Smooth muscle cell of the brain vasculature (primary cell): ENCODE measurements around the gene TBC1D22A.

Experiments used
- DNase-seq: peaks from one replicate; pipeline ENCODE4 v3.0.0-alpha.2; 2012; ENCODE audit warnings: low read depth, low spot score

Gene TBC1D22A

DNA sequence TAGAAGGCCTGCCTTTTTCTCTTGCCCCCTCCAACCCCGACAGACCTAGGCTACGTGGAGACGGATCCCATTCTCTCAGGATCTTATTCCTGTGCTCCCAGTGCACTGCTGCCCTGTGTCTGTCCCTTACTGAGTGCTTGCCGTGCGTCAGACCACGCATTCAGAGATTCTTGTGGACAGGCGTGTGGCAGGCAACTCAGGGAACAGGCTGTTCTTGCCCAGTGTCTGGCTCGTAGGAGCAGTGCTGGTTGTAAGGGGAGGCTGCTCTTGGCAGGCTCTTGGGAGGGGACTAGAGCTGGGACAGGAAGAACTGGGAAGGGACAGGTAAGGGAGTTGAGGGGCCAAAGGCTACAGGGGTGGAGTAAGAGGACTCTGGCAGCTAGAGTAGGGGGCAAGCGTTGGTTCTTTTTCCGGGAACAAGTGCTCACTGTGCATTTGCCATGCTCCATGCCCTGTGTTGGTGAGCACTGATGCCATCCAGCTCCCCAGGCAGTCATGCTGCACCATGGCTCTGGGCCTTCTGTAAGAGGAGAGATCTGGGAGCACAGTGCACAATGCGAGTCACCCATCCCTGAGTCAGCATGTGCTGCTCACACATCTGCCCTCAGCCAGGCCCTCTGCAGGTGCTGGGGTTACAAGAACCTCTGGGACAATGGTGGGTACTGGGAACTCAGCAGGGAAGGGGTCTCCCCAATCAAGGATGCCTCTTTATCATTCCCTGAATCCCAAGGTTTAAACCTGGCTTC lies 119.1 kb downstream of the TBC1D22A start:
- no peak for DNase-seq

DNA sequence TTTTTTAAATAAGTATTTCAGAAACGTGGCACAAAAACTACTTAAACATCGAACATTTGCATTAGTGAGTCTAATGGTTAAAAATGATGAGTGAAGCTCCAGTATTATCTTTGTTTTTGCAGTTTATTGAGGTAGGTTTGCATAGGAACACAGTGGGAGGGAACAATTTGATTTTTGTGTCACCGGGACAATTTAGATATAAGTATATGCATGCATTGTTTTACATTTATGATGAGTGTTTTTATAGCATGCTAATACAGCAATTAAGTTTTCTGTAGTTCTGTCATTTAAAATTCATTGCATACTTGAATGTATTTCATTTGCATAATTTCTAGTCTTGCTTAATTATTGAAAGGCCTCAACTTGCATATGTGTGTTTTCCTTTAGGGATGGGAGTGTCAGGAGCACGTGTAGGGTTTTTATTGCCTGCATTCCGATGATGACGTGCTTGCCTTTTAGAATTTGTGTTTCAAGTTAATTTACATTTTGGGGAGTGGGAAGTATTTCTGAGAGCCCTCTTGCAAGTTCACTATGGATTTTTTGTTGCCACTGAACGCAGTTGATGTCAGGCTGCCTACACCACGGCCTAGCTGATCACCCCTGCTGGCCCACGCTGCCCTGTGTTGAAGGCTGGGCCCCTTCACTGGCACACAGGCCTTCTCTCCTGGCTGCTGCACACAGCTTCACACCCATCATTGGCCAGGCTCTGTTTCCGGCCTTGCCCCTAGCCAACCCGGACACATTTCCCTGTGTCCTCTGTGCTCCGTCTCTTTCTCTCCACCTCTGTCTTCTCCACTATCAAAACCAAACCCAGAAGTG lies 120.9 kb downstream of the TBC1D22A start:
- DNase-seq, result no peak

DNA sequence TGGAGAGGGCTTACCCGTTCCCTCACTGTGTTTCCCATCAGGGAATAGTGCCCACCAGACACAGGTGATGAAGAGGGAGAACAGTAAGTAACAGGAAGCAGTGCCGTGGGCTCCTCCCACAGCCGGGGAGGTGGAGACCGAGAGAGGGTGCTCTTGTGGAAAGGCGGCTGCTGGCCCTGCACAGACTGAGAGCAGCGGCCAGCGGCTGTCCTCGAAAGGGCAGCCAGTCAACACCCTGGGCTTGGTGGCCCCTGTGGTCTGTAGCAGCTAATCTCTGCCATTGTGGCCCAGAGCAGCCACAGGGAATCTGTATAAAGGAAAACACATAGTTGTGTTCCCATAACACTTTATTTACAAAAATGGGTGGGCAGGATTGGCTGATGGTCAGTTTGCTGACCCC lies 121.9 kb downstream of the TBC1D22A start:
- no peak for DNase-seq

DNA sequence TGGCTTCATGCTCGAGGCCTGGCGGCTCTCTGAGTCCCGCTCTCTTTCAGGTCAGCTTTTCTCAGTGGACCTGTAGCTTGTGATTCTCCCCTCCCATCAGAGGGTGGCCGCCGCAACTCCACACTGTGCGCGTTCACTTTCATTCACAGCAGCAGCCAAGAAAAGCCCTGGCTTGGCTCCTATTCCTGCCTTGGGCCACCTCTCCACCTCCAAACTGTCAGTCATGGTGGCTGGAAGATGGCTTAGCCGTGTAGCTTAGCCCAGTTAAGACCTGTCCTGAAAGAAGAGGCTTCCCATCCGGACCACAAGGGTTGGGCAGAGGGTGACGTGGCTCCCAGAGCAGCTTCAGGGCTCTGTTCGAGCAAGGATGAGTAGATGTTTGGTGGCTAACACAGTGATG lies 125.5 kb downstream of the TBC1D22A start:
- no peak for DNase-seq

DNA sequence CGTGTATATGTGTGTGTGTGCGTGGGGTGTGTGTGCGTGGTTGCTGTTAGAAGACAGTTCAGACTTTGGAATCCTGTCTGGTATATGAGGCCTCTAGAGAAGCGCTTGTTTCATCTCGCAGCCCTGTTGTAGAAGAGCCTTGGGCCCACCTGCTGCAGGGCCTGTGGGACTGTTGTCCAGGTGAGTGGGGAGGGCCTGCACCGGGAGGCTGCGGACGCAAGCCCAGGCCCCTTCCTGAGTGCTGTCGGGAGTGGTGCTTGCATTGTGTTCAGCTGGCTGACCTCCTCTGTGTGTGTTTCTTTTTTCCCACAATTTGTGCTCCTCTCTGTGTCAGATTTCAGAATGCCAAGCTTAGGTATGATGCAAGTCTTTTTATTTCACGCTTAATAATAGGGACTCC lies 128.4 kb downstream of the TBC1D22A start:
- no peak for DNase-seq

DNA sequence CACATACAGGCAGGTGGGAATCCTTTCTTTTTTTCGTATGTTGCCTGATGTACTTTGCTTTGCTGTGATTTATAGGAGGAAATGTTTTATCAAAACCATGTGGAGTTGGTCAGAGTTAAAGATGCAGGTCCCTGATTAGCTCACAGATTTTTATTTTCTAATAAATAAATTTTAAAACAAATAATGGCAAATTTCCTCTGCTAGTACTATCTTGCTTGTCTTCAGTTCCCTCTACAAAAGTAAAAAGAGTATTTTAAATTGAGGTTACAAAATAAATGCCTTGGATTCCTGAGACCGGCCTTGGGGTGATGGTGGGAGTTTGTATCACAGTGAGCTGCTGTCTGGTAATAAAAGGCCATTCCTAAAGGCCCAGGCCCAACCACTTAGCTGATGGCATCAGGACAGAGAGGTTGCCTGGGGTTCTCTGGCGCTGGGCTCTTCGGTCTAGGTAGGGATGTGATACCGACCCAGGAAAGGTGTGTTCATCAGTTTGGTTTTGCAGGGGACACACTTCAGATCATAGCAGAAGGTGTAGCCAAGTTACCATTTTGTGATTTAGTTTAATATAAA lies 129.0 kb downstream of the TBC1D22A start:
- DNase-seq, result no peak

DNA sequence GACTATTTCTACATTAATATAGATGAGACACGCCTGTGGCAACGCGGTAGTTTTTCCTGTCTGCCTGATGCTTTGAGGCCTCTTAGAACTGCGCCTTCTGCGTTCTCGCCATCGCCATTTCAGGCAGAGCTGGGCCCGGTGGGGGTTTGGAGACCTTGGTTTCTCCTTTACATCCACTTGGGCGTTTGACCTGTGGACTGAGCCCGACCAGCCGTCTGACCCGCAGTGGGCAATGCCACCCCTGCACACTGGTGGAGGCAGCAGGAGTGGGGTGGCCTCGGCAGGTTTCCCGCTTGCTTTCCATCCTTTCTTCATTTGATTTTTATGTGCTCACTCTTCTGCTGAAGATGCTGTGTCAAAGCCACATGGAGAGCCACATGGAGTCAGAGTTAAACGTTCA lies 130.4 kb downstream of the TBC1D22A start:
- DNase-seq, result no peak

DNA sequence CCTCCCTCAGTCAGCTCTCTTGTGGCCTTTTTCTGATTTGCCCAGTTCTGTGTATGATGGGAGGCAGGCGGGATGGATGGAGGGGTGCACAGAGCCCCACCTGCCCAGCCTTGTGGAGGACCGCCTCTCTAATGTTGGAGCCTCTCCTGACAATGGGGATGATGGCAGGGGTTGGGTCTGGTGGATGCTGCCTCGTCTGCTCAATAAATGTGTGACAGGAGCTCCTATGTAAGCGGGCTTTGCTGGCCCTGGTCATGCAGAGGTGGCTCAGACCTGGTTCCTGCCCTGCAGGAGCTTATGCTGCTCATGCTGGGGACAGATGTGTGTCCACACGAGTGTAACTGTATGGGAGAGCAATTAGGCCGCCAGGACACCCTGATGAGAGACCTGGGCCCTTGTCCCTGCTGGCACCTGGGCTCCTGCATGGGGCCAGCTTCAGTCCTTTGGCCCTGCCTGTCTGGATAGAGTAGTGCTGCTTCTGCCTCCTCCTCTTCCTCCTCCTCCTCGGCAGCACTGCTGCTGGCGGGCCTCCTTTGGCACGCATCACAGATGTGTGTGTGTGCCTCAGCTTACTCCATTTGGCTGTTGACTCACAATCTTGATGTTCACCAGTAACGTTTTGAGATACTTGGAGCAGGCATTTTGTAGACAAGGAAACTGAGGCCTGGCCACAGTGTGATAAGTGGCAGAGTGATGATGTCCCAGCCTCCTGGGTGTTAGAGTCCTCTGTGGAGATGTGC lies 131.0 kb downstream of the TBC1D22A start:
- DNase-seq, result no peak

DNA sequence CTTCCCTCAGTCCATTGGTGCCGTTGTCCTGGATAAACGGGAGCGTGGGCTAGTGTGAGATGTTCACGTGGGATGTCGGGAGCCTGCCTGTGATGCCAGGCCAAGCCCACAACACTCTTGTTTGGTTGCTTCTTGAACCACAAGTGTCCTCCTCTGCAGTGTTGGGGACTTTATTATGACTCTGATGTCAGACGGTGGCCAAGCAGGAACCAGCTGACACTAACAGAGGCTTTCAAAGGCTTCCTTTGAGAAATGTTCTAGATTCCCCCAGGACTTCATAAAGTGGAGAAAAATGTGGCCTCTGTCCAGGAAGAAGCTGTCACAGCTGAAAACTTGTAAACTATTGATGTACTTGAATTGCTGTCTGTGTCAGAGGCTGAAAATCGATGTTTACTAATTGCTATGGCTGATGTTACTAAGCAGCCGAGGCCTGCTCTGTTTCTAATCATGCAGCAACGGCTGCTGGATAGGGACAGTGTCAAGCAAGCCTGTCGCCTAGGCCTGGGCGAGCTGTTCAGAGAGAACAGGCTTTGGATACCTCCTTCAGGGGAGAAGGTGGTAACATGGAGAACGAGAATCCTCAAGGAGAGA lies 131.7 kb downstream of the TBC1D22A start:
- DNase-seq, result no peak

DNA sequence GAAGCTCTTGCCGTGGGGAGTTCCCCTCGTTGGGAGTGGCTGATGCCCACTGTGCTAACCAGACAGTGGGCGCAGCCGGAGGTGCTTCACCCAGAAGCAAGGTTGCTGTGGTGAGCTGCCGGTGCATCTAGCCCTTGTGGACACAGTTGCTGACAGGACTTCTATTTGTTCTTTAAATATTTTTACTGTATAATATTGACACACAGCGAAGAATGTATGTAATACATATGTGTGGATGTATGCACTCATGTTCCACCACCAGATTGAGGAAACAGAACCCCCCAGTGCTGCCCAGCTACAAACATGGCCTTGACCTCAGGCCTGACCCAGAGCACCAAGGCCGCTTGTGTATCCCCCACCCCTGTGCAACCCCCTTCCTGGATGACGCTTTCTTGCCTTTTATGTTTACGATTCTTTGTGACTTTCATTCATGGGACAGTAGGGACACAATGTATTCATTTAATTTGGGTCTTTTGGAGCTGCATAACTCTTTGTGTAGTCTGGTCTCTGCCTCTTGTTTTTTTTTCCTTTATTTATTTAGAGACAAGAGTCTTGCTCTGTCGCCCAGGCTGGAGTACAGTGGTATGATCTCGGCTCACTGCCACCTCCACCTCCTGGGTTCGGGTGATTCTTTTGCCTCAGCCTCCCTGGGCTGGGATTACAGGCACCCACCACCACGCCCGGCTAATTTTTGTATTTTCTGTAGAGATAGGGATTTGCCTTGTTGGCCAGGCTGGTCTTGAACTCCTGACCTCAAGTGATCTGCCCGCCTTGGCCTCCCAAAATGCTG lies 132.6 kb downstream of the TBC1D22A start:
- DNase-seq, result no peak

DNA sequence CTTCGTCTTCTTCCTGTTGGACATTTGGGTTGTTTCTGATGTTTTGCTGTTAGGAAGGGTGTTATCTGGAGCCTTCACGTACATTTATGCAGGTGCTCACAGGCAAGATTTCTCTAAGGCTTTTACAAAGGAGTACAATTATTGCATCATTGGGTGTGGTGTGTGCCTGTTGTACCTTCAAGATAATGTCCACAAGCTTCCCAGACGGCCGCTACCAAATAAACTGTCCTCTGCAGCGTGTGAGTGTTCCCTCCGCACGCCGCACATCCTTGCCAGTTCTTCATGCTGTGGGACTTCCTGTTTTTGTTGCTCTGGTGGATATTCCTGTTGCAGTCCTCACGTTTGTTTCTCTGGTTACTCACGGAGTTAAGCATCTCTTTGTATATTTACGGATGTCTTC lies 133.3 kb downstream of the TBC1D22A start:
- peak; percentile 13 for DNase-seq

DNA sequence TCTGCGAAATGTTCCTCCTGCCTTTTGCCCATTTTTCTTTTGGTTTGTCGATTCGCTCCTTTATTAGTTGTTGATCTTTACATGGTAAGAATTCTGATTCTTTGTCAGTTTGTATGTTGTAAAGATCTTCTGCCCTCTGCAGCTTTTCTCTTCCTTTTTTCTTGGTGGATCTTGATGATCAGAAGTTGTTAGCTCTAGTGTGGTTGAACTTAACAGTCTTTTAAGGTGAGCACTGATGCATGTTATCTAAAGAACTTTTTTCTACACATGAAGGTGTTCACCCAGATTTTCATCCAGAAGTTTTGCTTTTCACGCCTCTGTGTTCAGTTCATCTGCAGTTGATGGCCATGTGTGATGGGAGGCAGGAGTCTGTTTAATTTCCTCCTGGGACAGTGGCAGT lies 133.7 kb downstream of the TBC1D22A start:
- DNase-seq, result no peak

DNA sequence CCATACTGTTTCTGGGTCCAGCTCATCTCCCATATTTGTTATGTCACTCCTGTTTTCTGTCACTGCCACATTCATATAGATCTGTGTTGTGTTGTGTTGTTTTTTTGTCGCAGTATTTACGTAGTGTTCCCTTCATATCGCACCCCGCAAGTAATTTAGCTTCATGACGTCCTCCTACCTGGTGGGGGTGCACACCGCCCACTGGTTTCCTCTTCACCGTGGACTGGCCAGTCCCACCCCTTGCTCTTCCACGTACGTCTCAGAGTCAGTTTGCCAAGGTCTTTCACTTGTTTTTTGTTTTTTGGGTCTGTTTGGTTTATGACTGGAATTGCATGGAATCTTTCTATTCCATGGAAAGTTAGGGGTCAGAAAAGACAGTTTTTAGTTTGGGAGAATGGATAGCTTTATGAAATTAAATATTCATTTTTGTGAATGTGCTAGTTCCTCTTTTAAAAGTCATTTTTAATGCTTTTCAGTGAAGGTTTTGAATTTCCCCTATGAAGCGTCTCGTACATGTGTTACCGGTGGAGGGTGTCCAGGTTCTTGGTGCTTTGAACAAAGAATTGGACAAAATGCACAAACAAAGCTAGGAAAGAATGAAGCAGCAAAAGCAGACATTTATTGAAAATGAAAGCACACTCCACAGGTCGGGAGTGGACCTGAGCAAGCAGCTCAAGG lies 134.3 kb downstream of the TBC1D22A start:
- no peak for DNase-seq

DNA sequence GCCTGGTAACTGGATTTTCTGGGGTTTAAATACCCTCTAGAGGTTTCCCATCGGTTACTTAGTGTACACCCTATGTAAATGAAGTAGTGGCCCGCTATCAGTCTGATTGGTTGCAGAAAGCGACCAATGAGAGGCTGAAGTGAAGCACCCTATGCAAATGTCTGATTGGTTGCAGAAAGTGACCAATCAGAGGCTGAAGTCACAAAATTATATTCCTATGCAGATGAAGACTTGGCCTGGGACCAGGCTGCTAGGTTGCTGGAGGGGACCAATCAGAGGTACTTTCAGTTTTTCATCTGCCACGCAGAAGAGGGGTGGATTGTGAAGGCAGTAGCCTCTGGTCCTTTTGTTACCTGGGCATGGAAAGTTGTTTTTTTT lies 134.8 kb downstream of the TBC1D22A start:
- no peak for DNase-seq

DNA sequence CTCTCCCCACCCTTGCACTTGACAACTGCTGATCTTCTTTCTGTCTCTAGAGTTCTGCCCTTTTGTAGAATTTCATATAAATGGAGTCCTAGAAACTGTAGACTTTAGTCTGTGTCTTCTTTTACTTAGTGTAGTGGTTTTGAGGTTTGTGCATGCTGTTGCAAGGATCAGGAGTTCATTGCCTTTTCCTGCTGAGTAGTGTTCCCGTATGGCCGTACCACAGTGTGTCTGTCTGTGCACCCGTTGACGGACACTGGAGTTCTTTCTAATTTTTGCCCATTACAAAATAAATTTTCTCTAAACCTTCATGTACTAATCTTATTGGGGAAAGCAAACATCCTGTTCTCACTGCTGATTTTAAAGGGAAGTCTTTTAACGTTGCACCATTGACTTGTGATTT lies 138.1 kb downstream of the TBC1D22A start:
- DNase-seq, result peak; percentile 6

DNA sequence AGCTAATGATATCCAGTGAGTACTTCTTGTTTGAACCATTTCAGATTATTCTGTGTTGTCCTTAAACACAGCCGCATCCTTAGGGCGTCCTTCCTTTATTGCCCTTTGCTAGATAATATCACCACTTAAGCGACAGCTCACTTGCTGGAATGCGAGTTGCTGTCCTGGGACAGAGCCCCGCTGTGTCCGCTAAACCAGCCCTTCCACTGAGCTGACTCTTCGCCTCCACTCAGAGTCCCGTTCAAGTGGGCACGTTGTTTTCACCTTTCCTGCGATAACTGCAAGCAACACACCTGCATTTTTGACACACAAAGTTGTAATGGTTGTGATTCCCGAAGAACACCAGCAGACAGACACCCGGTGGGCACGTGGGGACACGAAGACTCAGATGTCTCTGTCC lies 140.0 kb downstream of the TBC1D22A start:
- no peak for DNase-seq

DNA sequence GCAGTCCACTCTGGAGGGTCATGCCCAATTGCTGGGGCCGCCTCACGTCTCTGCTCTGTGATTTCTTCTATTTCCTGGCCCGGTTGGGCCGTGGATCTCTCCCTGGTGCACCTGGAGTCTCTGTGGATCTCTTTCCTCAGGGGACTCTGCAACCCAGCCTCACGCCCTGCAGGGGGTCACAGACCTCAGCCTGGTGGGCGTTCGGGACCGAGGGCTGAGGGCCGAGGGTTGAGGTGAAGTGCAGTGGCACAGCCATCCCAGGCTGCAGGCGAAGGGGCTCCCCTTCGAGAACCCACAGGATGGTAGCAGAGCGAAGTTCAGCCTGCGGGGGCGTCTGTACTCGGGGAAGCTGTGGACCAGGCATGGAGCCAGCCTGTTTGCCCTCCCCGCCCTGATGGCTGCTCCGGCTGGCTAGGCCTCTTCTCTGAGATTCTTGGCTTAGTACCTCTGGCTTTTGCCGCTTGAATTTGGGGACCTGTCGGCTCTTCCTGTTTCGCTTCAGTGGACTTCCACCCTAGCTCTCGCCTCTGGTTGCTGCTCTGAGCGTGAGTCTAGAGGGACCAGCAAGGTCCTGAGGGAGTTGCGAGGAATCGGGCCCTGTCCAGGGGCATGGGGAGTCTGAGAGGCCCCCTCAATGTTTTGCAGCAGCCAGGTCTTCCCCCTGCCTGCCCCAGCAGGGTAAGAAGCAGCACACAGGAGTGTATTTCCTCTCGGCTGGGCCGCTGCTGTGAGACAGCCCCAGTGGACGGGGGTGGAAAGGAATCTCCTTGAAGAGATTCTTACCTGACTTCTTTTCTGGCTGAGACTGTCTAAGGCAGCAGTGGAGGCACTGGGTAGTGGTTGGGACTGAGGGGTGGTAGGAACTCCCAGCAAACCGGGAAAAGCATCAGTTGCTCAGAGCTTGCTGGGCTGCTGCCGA lies 140.8 kb downstream of the TBC1D22A start:
- no peak for DNase-seq

DNA sequence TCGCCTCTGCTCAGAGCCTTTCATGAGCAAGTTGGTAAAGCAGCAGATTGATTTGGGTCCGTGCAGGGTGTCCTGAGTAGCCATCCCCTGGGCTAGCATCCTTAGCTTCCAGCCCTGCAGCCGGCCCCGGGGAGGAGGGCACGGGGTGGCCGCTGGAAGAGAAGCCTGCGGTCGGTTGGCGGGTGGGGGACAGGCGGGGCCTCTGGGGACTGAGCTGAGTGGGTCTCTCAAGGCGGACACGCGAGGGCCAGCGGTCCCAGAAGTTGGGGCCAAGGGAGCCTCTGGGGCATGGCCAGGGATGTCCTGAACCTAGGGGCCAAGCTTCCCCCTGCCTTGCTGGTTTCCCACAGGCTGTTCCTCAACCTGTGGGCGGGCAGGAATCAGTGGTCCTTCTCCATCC lies 143.0 kb downstream of the TBC1D22A start:
- no peak for DNase-seq

DNA sequence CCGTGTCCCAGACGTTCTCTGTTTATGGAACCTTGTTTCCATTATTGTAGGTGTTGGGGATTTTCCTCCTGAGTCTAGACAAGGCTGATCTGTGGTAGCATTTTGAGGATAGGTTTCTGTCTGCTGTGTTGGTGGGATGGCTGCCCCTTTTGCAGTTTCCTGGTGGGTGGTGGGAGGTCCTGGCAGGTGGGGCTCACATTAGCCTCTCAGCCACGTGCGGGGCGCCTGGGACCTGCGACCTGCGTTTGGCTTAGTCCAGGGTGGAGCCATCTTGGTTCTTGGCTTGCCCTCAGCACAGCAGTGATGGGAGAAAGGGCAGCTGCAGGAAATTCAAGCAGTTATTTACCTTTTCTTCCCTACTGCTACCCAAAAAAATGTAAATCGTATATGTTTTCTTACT lies 143.4 kb downstream of the TBC1D22A start:
- DNase-seq, result no peak
